NCI-H2227 (cell line): ENCODE measurements around the gene SERINC3.
"Not testable (repeated sequence)": the region's sequence is repeated elsewhere in the genome, so short reads cannot be mapped to it uniquely, and the experiment has no call there.

Experiments
- DNase-seq: peaks from one replicate; lab custom pipeline; 2025; ENCODE audit not compliant: unreplicated experiment; lab: John Stamatoyannopoulos, UW

SERINC3 gene

GRCh38 chr20:44521484-44522481 lies at the start of gene SERINC3:
TSS of gene SERINC3 (minus strand) at chr20:44522070. CDS start at chr20:44521951, 119 bp downstream.
- peak; percentile 96 for DNase-seq

- DNase-seq, result no peak
These were observed 49.6 kb upstream of the SERINC3 start for GRCh38 chr20:44571362-44571988.

GRCh38 chr20:44570367-44570766 lies 48.5 kb upstream of the SERINC3 start:
- DNase-seq, result no peak

GRCh38 chr20:44566811-44567210 lies 44.9 kb upstream of the SERINC3 start:
- DNase-seq, result no peak

GRCh38 chr20:44566018-44566417 lies 44.1 kb upstream of the SERINC3 start:
- DNase-seq, result no peak

- DNase-seq, result no peak
These were observed 40.0 kb upstream of the SERINC3 start for GRCh38 chr20:44561876-44562275.

- DNase-seq, result not testable (repeated sequence)
These were observed 38.9 kb upstream of the SERINC3 start for GRCh38 chr20:44560818-44561217.

GRCh38 chr20:44560229-44560628 lies 38.4 kb upstream of the SERINC3 start:
- DNase-seq, result no peak

GRCh38 chr20:44559302-44559701 lies 37.4 kb upstream of the SERINC3 start:
- DNase-seq, result no peak

- no peak for DNase-seq
These were observed 31.4 kb upstream of the SERINC3 start for GRCh38 chr20:44552950-44553908.

GRCh38 chr20:44552568-44552949 lies 30.7 kb upstream of the SERINC3 start:
- DNase-seq, result no peak

- no peak for DNase-seq
These were observed 30.2 kb upstream of the SERINC3 start for GRCh38 chr20:44552050-44552449.

GRCh38 chr20:44549123-44549522 lies 27.3 kb upstream of the SERINC3 start:
- DNase-seq, result no peak

GRCh38 chr20:44547419-44547818 lies 25.5 kb upstream of the SERINC3 start:
- no peak for DNase-seq

- DNase-seq, result no peak
These were observed 22.4 kb upstream of the SERINC3 start for GRCh38 chr20:44544263-44544662.

GRCh38 chr20:44543358-44543757 lies 21.5 kb upstream of the SERINC3 start:
- DNase-seq, result no peak

- DNase-seq, result no peak
These were observed 21.0 kb upstream of the SERINC3 start for GRCh38 chr20:44542890-44543289.

GRCh38 chr20:44541992-44542391 lies 20.1 kb upstream of the SERINC3 start:
- no peak for DNase-seq

- DNase-seq, result no peak
These were observed 19.0 kb upstream of the SERINC3 start for GRCh38 chr20:44540834-44541233.

GRCh38 chr20:44537993-44538392 lies 16.1 kb upstream of the SERINC3 start:
- DNase-seq, result no peak

- DNase-seq, result no peak
These were observed 14.3 kb upstream of the SERINC3 start for GRCh38 chr20:44536175-44536574.
